AG08395 (cell line): ENCODE data around the gene SGPL1.
A peak's percentile ranks its signal among the peaks of the same experiment; 100 is the strongest.
"Not testable (repeated sequence)": the region's sequence is repeated elsewhere in the genome, so short reads cannot be mapped to it uniquely, and the experiment has no call there.

ENCODE experiments used
- DNase-seq: peaks from one replicate; pipeline ENCODE4 v3.0.0; 2012; ENCODE audit warnings: mixed read lengths, low spot score

SGPL1 gene, protein sequence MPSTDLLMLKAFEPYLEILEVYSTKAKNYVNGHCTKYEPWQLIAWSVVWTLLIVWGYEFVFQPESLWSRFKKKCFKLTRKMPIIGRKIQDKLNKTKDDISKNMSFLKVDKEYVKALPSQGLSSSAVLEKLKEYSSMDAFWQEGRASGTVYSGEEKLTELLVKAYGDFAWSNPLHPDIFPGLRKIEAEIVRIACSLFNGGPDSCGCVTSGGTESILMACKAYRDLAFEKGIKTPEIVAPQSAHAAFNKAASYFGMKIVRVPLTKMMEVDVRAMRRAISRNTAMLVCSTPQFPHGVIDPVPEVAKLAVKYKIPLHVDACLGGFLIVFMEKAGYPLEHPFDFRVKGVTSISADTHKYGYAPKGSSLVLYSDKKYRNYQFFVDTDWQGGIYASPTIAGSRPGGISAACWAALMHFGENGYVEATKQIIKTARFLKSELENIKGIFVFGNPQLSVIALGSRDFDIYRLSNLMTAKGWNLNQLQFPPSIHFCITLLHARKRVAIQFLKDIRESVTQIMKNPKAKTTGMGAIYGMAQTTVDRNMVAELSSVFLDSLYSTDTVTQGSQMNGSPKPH

DNA sequence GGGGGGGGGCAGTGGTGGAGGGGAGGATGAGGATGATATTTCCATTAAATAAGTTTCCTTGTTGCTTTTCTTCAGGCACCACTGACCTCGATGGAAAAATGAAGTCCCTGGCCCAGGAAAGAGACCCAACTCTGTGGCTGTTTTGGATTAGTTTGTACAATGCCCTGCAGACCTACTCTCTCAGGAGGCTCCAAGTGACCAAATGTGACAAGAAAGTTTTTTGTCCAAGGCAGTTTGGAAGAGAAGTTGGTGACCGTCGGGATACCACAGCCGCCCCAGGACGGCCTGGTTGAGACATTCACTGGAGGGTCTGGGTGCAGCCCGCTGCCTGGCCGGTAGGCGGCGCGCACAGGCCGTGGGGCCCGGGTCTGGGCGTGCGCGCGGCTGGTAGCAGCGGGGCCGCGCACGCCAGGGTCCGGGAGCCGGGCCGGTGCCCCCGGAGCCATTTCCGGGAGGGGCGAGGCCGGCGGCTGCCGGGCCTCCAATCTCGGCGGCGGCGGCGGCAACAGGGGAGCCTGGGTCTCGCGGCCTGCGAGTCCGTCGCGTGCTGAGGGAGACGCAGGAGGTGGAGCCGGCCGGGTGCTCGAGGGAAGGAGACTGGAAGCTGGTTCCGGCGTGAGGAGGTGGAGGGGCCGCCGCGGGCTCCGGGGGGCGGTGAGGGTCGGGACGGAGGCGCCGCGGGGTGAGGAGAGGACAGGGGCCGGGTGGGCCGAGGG lies at the start of gene SGPL1:
TSS of gene SGPL1 (plus strand) at position 445 of the 716 bp plus-strand sequence. CDS start 906 bp downstream, outside the sequence.
- DNase-seq, result peak; percentile 97

DNA sequence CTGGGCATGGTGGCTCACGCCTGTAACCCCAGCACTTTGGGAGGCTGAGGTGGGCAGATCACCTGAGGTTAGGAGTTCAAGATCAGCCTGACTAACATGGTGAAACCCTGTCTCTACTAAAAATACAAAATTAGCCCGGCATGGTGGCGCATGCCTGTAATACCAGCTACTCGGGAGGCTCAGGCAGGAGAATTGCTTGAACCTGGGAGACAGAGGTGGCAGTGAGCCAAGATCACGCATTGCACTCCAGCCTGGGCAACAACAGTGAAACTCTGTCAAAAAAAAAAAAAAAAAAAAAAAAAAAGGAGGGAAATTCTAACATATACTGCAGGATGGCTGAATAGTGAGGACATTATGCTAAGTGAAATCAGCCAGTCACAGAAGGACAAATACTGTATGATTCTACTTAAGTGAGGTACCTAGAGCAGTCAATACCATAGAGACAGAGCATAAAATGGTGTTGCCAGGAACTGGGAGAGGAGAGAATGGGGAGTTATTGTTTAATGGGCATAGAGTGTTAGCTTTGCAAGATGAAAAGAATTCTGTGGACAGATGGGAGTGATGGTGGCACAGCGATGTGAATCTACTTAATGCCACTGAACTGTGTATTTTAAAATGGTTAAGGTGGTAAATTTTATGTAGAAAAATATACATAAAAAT lies 47.6 kb upstream of the SGPL1 start:
- DNase-seq, result not testable (repeated sequence)

DNA sequence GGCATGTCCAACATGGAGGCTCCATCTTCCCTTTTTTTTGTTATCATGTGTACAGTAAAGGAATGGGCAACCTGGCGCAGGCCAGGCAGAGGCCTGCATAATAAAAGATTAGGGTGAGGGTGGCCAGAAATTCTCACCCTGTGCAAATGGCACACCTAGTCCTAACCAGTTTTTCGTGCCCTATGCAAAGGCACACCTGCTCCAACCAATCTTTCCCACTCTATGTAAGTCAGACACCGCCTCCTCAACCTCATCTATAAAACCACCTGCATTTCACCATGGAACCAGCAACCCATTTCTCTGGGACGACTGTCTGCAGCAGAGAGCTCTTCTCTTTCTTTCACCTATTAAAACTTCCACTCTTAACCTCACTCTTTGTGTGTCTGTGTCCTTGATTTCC lies 46.6 kb upstream of the SGPL1 start:
- DNase-seq, result no peak

DNA sequence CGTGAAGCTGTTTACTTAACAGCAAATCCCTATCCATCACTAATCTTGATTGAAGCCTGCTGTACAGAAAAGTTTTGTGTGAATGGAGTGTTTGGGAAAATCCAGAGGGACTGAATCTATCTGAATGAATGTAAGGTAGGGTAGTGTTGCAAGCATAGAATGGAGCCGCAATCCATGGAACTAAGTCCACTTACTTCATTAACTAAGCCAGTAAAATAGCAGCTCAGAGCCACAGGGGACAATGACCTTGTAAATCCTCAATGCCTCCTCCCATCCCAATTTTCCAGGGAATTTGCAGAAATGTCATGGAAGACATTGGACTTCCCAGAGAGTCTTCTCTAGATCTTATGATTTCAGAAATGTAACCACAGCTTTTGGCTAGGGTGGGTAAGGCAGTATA lies 45.7 kb upstream of the SGPL1 start:
- no peak for DNase-seq

DNA sequence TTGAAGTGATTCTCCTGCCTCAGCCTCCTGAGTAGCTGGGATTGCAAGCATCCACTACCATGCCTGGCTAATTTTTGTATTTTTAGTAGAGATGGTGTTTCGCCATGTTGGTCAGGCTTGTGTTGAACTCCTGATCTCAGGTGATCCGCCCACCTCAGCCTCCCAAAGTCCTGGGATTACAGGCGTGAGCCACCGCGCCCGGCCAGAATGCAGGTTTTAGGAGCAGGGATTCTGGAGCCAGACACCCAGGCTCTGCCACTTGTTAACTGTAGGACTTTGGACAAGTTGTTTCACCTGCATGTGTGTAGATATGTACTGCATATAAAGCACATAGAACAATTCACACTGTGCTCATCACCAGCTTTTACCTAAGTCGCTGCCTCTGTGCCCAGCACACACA lies 45.2 kb upstream of the SGPL1 start:
- not testable (repeated sequence) for DNase-seq

DNA sequence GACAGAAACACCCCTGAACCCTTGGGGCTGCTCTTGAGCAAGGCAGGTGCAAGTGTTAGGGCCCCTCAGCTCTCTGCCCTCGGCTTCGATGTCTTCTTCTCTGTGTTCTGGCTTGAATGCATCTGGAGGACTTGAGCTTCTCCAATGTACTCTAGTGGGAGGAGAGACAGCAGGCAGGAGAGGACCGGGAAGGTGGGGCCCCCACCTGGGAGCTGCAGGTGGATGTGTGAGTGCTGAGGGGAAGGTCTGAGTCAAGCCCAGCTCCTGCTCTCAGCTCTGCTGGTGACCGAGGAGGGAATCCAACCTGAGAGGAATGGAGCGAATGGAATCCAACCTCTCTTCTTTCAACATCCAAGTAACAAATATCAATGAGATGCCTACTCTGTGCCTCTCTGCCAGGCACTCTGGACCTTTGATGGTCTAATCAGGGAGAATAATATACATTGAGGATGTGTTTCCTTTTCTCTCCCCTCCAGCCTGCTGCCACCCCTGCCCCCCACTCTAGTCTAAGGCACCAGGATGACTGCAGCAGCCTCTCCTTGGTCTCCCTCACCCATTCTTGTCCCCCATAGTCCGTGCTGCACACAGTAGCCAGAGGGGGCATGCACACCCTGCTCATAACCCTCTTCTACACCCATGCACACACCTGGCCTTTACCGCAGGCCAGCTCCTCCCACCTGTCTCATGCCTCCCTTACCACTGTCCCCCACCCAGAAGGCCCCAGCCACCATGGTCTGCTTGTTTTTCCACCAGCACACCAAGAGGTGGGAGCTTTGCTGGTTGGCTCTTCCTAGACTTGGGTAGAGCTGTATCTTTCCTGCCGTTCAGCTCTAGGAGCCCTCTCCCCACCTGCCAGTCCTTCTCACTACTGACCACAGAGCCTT lies 44.2 kb upstream of the SGPL1 start:
- no peak for DNase-seq

DNA sequence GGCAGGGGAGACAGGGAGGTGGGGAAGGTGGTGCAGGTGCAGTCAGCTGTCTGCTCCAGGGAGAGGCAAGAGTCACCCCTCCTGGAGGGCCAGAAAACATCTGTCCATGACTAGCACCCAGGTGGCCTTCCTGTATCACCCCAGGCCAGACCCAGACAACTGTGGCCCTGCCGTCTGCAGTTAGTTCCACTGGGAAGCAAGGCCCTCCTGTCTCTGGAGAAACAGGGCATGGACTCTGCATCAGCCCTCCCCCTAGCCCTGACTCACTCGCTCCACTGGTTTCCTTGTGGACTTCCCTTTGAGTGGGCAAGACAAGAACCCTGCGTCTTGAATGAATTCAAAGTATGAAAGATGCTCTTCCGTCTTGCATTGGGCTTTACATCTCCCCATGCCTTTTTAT lies 43.1 kb upstream of the SGPL1 start:
- no peak for DNase-seq

DNA sequence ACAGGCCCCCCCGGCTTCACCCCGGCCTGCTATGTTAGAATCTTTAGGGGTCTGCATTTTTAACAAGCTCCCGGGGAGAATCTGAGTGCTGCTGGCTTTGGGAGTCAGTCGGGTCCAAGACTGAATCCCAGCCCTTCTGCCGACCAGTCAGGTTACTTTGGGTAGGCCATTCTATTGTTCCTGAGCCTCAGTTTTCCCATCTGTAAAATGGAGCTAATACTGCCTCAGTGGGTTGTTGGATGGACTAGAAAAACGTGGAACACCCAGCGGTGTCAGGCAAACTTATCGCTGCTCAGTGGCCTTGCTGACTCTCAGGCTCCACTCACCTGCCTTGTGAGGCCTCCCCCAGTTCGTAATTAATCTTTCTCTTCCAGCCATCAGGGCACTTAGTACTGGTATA lies 42.3 kb upstream of the SGPL1 start:
- no peak for DNase-seq

DNA sequence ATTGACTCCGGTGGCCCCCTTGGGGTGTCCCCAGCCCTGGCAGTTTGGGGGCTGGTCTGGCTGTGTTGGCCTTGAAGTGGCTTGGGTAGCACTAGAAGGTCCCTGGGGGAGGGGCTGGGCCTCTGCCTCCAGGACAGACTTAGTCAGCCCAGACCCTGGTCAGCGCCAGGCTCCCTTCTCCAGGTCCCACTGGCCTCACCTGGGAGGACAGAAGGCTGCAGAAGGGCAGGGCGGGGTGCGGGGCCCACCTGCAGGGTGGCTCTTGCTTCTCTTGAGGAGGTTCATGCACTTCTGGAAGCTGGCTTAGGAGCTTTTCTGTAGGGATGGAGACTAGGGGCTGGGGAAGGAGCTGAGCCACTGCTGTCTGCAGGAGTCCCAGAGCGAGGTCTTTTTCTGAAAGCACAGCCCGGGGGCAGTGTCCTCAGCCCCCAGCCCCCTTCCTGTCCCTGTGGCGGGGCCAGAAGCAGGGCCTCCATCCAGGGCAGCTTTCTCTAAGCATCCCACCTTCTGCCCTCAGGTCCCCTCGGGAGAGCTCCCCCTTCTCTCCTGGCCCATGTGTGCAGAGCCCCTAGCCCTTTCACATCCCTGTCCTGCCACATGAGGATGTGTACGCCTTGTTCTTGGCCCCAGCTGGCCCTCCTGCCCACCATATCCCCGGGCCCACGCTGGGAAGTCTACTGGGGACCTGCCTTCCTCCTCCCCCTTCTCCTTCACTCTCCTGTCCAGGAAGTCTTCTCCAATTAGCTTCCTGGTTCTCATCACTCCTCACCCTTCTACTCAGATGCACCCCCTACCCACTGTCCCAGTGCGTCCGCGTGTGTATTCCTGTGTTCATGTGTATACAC lies 41.6 kb upstream of the SGPL1 start:
- DNase-seq, result no peak

DNA sequence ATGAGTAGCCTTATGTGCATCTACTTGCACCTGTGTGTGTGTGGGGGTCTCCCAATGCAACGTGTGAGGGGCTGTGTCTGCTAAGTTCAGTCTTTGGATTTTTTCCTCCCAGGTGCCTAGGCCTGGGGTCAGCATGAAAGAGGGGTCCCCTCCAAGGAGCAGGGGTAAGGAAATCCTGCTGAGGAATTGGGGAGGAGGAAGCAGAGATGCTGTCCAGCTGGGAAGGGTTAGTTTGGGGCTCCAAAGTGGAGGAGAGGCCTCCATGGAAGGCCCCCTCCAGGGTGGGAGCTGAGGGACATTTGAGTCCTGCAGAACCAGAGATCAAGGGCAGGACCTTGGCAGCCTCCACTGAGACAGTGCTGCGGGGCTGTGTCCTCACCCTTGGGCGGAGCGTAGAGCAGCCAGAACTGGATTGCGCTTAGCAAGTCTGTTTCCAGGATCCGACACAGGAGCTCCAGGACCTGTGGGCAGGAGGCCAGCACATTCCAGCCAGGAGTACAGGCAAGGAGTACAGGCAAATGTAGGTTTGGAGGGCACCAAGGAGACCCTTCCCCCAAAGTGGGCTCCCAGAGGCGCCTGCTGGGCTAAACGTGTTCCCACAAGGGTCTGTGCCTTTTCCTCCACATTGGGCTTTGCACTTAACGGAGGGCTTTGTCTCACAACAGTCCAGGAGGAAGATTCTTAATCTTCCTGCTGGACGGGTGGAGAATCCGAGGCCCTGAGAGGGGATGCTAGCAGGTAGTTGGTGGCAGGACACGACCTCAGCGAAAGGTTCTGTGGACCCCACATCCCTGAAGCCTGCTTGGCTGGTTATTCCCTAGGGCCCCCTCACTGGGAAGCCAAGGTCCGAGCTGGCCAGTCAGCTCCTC lies 40.7 kb upstream of the SGPL1 start:
- DNase-seq, result no peak

DNA sequence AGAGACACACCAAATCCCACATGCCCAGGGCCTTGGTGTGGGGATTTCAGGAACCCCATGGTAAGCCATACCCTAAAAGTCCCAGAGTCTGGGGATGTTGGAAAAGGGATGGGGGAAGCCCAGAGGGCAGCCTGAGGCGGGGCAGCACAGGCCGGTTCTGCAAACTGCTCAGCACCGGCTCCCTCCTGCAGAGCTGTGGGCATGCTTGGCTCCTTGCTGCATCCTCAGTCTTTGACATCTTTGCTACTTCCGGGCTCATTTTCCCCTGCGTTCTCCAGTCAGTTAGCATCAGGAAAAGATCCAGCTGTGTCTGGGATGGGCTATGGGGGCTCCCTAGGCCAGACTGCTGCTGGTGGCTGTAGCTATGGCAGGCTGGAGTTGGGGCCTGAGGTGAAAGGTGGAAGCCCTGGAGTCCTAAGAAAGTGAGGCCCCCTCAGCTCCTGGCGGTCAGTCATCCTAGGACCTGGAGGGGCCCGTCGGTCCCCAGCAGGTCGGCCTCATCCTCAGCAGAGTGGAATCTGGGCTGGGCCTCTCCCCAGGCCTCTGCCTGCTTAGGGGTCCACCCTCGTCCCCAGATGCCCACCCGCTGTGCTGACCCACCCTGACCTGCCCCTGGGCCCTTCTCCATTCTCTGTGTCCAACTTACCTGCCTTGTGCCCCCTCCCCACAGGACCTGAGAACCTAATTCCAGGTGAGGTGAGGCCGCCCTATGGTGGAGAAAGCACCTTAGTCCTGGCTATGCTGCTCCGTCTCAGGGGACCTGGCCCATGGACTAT lies 39.9 kb upstream of the SGPL1 start:
- DNase-seq, result no peak

DNA sequence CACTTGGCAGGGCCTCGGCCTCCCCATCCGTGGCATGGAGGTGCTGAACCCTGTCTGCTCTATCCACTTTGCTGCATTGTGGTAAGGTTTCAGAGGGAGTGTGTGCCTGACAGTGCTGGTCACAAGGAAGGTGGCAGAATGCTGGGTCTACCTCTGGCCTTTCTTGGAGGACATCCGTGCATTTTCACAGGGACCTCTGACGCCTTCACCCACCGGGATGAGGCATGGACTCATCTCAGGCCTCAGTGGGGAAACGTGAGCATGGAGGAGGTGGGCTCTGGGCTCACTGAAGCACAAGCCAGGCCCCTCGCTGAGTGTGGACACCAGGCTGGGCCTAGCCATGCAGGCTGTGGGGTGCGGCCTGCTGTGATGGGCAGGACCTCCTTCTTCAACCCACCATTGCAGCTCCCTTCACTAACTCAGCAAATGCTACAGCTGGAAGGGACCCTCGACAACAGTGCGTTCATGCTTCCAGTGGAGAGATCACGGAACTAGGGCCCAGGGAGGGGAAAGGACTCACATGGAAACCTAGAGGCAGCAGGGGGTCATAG lies 39.2 kb upstream of the SGPL1 start:
- no peak for DNase-seq

DNA sequence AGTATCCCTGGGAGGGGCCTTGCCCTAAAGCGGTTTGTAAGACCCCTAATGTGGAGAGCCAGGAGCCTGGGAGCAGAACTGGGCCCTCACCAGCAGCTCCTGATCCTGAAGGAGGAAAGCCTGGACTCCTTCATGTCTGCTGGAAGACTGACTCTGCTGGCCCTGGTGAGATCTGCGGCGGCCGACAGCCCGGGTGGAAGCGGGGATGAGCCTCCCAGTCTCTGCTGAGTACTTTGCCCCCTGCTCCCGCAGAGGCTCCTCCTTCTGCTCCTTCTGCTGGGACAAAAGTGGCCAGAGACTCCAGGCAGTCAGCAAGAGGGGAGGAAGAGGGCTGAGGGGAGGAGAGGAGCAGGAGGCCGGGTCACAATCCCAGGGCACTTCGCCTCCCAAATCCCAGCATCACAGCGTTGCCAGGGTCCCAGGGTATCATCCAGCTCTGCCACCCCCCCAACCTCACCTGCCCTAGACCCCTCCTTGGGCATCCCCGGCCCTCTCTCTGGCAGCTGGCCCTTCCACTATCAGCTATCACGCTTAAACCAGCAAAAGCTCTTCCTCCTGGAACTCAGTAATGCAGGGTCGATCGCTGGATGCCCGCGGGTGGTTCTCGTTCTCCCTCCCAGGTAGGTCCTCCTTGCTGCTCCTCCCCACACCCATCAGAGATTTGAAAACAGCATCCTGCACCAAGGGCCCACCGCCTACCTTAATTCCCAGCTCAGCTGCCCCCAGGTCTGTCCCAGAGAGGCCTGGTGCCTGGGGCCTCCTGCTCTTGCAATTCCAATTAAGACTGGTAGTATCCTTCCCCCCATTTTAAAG lies 38.5 kb upstream of the SGPL1 start:
- DNase-seq, result no peak

DNA sequence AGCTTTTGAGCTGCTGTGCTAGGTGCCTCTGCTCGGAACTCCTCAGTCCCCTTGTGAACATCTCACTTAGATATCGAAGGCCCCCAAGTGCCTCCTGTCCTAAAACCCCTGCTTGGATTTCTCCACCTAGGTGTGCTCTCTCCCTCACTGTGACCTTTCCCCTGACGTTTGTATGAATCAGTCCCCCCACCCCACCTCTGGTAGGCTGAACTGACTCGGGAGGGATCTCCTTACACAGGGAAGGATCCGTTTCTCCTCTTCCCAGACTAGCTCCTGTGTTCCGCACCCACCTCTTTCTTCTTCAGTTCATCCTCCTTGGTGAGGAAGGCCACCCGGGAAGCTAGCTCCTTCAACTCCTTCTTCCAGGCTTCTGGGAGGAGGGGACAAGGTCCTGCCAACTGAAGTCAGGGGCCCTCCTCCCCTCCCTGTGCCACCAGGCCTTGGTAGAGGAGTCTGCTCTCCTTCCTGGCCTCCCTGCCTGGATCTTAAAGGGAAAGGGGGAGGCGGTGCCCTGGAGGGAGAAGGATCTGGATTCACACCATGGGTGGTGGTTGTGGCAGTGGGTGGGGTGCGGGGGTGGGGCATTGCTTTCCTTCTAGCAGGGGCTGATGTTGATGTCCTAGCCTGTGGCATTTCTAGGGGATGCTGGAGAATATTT lies 37.4 kb upstream of the SGPL1 start:
- no peak for DNase-seq

DNA sequence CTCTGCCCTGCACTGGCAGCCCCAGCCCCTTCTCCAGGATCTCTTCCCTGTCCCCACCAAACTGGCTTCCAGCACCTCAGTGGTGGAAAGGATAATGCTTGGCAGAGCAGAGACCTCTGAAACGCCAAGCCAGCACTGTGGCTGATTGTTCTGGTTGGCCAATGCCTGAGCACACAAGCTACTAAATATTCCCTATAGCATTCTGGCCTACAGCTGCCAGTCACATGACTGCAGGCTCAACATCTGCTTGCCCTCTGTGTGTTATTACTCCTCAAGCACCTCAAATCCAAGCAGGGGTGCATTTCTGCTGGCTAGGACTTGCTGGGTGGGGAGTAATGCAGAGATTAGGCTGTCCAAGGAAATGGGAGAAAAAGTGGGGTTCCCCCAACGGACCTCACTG lies 36.7 kb upstream of the SGPL1 start:
- DNase-seq, result no peak

DNA sequence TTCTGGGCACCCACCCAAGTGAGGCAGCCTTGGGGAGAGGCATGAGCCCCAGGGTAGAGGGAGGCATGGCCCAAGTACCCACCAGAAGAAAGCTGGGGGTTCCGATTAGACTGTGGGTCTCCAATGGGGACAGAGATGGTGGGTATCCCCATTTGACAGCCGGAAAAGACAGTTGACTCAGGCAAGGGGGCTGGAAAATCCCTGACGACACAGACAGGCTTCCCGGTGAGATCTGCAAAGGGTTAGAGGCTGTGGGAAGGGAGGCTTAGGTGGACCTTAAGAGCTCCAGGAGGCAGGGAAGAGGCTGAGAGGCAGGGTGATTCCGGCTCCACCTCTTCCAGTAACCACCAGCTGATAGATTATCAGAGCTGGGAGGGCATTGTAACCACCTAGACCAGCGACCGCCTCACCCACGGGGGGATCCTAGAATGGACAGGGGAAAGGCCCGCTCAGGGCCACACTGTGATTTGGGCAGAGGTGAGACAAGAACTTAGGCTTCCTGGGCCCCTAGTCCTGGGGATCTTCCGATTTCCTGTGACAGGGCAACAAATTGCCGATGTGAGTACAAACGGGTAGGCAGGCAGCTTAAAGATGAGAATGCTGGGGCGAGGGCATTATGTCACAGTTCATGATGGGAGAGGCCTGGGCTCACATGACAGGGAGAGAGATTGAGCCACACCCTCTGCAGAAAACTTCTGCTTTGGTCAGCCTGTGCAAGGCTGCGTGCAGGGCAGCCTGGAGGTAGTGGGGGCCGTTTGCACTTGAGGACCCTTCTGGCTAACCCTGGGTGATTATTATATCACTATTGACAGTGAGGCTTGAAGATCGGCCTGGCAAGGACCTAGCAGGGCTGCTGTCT lies 36.0 kb upstream of the SGPL1 start:
- DNase-seq, result no peak
